ENCODE data around the gene MRPL9. TPM values are rescaled to one million over a fixed set of nuclear protein-coding genes. Genes with fewer than 3 reads are reported as not detected.

The MRPL9 gene
- total RNA-seq, 2 donors from 2014 or later = 86.3 to 98.0 TPM

DNA sequence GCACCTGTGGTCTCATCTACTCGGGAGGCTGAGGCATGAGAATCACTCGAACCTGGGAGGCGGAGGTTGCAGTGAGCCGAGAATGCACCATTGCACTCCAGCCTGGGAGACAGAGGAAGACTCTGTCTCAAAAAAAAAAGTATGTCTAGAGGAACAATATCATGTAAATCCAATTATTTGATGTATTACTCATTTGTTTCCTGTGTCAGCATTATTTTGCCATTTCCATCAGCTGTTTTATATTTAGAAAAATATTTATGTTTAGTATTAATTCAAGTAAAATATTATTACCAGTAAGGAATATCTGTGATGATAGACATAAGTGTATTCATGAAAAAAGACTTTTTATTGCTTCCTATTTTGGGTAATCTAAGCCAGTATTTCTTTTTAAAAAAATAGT is 14.0 kb upstream of the MRPL9 start:
- Histone ChIP-seq H3K4me1 (ENCODE audit: control insufficient read depth, insufficient read depth, low read length) (no peaks in the 10 kb centered on the region), H3K27me3 (ENCODE audit: control insufficient read depth, insufficient read depth, low read length, poor library complexity, severe bottlenecking) (no peaks in the 10 kb centered on the region), H3K9me3 (ENCODE audit: control insufficient read depth, low read length) (no peaks in the 10 kb centered on the region), H3K36me3 (ENCODE audit: control insufficient read depth, insufficient read depth, low read length) (no peaks in the 10 kb centered on the region), H3K9ac (ENCODE audit: extremely low read depth, low read length, poor library complexity, severe bottlenecking) (no peak overlapping the region), H3K27ac (ENCODE audit: low read depth, low read length) (no peak overlapping the region), H3K4me3 (ENCODE audit: low read length) (no peak overlapping the region)
- Mint-ChIP-seq H3K4me1 (no peaks in the 10 kb centered on the region), H3K36me3 (ENCODE audit: low read depth) (peaks cover 34% of the 10 kb centered on the region), H3K27ac (no peak overlapping the region), H3K27me3 (ENCODE audit: insufficient read depth) (no peaks in the 10 kb centered on the region), H3K4me3 (no peak overlapping the region), H3K9me3 (no peaks in the 10 kb centered on the region)
- no peak for DNase-seq
- WGBS, 2 experiments (ENCODE audit: insufficient coverage in 1 of 2, insufficient read length in 1 of 2) = 64 to 91% methylated on average over 2 to 4 of the region's 4 CpGs
- no peak for TF ChIP-seq CTCF (conservative IDR thresholded peaks at IDR 0.05)

DNA sequence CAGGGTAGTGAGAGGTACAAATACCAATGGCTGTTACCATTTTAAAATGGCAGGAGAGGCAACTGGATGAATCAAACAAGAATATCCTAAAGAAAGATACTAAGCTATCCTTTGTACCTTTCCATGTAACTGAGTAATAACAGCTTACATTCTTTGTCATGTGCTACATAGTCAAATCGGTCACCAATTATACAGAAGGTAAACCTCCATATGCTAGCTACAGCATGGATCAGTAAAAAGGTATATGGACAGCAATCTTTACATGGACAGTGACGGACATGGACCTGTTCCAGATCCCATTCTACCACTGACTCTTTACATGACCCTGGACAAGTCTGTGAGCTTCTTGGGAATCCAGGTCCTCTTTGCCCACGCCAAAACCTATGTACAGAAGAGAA is 13.4 kb upstream of the MRPL9 start:
- Histone ChIP-seq H3K36me3 (ENCODE audit: control insufficient read depth, insufficient read depth, low read length) (no peaks in the 10 kb centered on the region), H3K27me3 (ENCODE audit: control insufficient read depth, insufficient read depth, low read length, poor library complexity, severe bottlenecking) (no peaks in the 10 kb centered on the region), H3K27ac (ENCODE audit: low read depth, low read length) (no peak overlapping the region), H3K4me1 (ENCODE audit: control insufficient read depth, insufficient read depth, low read length) (no peaks in the 10 kb centered on the region), H3K4me3 (ENCODE audit: low read length) (no peak overlapping the region), H3K9me3 (ENCODE audit: control insufficient read depth, low read length) (no peaks in the 10 kb centered on the region), H3K9ac (ENCODE audit: extremely low read depth, low read length, poor library complexity, severe bottlenecking) (no peak overlapping the region)
- no peaks in the 10 kb centered on the region for H3K27me3 Mint-ChIP-seq (ENCODE audit: insufficient read depth)
- 89 to 92% methylated on average over 2 to 3 of the region's 3 CpGs for WGBS, 2 experiments (ENCODE audit: insufficient coverage in 1 of 2, insufficient read length in 1 of 2)
- H3K36me3 Mint-ChIP-seq (ENCODE audit: low read depth) = peaks cover 34% of the 10 kb centered on the region
- H3K4me1 Mint-ChIP-seq = no peaks in the 10 kb centered on the region
- TF ChIP-seq CTCF (conservative IDR thresholded peaks at IDR 0.05) = no peak
- H3K4me3 Mint-ChIP-seq = no peak overlapping the region
- DNase-seq = no peak
- H3K9me3 Mint-ChIP-seq = no peaks in the 10 kb centered on the region
- H3K27ac Mint-ChIP-seq = no peak overlapping the region

DNA sequence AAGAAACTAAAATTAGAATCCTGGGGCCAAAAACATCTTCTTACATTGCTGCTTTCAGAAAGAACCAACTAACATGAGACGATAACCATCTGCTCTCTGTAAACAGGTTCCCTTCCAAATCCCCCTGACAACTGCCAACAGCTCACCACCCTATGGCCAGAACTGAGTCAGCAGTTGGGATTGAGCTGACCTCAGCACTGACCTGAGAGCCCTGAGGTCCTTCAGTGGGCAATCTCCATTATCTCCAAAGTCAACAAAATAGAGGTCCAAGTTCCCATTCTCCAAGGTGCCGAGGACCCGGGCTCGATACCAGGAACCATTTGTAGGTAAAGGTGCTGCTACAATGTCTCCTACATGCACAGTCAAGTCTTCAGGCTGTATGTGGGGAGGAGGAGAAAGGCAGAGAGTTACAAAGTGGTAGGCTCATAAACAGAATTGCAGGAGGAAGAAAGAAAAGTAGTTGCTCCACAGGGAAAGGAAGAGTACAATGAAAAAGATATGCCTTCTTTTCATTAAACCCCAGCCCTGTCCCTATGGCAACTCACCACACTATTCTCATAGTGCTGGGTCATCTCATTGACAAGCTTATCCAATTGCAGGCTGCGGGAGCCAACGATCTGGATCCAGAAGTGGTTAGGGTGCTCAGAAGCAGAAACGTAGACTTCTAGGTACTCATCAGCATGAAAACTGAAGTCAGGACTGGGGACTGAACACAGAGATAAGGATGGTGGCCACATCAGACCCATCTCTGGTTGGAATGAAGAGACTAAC is 12.8 kb upstream of the MRPL9 start:
- Histone ChIP-seq H3K27ac (ENCODE audit: low read depth, low read length) (no peak overlapping the region), H3K4me1 (ENCODE audit: control insufficient read depth, insufficient read depth, low read length) (no peaks in the 10 kb centered on the region), H3K27me3 (ENCODE audit: control insufficient read depth, insufficient read depth, low read length, poor library complexity, severe bottlenecking) (no peaks in the 10 kb centered on the region), H3K36me3 (ENCODE audit: control insufficient read depth, insufficient read depth, low read length) (no peaks in the 10 kb centered on the region), H3K4me3 (ENCODE audit: low read length) (no peak overlapping the region), H3K9ac (ENCODE audit: extremely low read depth, low read length, poor library complexity, severe bottlenecking) (no peak overlapping the region), H3K9me3 (ENCODE audit: control insufficient read depth, low read length) (no peaks in the 10 kb centered on the region)
- no peak for TF ChIP-seq CTCF (conservative IDR thresholded peaks at IDR 0.05)
- Mint-ChIP-seq H3K27me3 (ENCODE audit: insufficient read depth) (no peaks in the 10 kb centered on the region), H3K4me1 (no peaks in the 10 kb centered on the region), H3K27ac (no peak overlapping the region), H3K9me3 (no peaks in the 10 kb centered on the region), H3K4me3 (no peak overlapping the region), H3K36me3 (ENCODE audit: low read depth) (peaks cover 30% of the 10 kb centered on the region)
- 96 to 98% methylated on average over 5 to 7 of the region's 7 CpGs for WGBS, 2 experiments (ENCODE audit: insufficient coverage in 1 of 2, insufficient read length in 1 of 2)
- DNase-seq = no peak

Data from endodermal cell (in vitro differentiated cells).